GM12801 (cell line): Measurements from ENCODE around the gene CDKN1A.

ENCODE experiments used
- CTCF ChIP-seq: IDR thresholded peaks from one replicate; pipeline ENCODE4 v1.5.1; 2011; ENCODE audit warnings: control low read depth; ENCODE audit not compliant: insufficient read length; ENCODE audit errors: extremely low read depth

CDKN1A gene

GRCh38 chr6:36678488-36679042 lies at the start of gene CDKN1A:
TSS of gene CDKN1A (plus strand) at chr6:36678714. CDS start at chr6:36684102, 5,388 bp downstream.
- TF ChIP-seq CTCF: no peak

- TF ChIP-seq CTCF: no peak
Measured at GRCh38 chr6:36629784-36630183, 48.7 kb upstream of the CDKN1A start.

GRCh38 chr6:36631326-36632011 lies 47.0 kb upstream of the CDKN1A start:
- TF ChIP-seq CTCF: no peak

GRCh38 chr6:36633370-36633769 lies 45.1 kb upstream of the CDKN1A start:
- no peak for TF ChIP-seq CTCF

GRCh38 chr6:36633915-36634314 lies 44.6 kb upstream of the CDKN1A start:
- TF ChIP-seq CTCF: no peak

- no peak for TF ChIP-seq CTCF
Measured at GRCh38 chr6:36634317-36635108, 44.0 kb upstream of the CDKN1A start.

GRCh38 chr6:36636283-36636682 lies 42.2 kb upstream of the CDKN1A start:
- no peak for TF ChIP-seq CTCF
